ENCODE data around the gene KLF15.

GRCh38 chr3:126391631-126392030 is 34.4 kb upstream of the KLF15 start:
- TF ChIP-seq POLR2A (IDR thresholded peaks at IDR 0.05; ENCODE audit: low read depth, low read length): no peak
- TF ChIP-seq CTCF (conservative IDR thresholded peaks at IDR 0.05; ENCODE audit: low read depth, low read length): no peak
- TF ChIP-seq MXI1 (IDR thresholded peaks at IDR 0.05; ENCODE audit: borderline replicate concordance, low read depth, low read length): no peak
- TF ChIP-seq SMC3 (IDR thresholded peaks at IDR 0.05; ENCODE audit: low read depth, low read length): no peak
- no peak for TF ChIP-seq CEBPB (IDR thresholded peaks at IDR 0.05; ENCODE audit: low read depth, low read length)
- no peak for TF ChIP-seq MAFK (IDR thresholded peaks at IDR 0.05; ENCODE audit: low read depth, low read length)
- no peak for TF ChIP-seq RAD21 (IDR thresholded peaks at IDR 0.05; ENCODE audit: low read length)
- no peak for TF ChIP-seq RFX5 (IDR thresholded peaks at IDR 0.05; ENCODE audit: low read depth, low read length)
- no peak for TF ChIP-seq BHLHE40 (IDR thresholded peaks at IDR 0.05; ENCODE audit: low read depth, low read length)
